GM19023 (cell line): ENCODE results near the gene SIX4.
"Not testable (repeated sequence)": the region's sequence is repeated elsewhere in the genome, so short reads cannot be mapped to it uniquely, and the experiment has no call there.

Experiments
- ATAC-seq: cut with Tn5 transposase; IDR thresholded peaks from one replicate; pipeline ENCODE4 v1.9.1; 2021; ENCODE audit warnings: mild to moderate bottlenecking, moderate library complexity; ENCODE audit not compliant: unreplicated experiment

Gene SIX4

GRCh38 chr14:60723907-60724618 is at the start of gene SIX4:
Gene SIX4 (minus strand): TSS chr14:60724351. CDS start chr14:60724074, 277 bp downstream.
- ATAC-seq = peak; percentile 3

GRCh38 chr14:60773558-60773957 is 49.4 kb upstream of the SIX4 start:
- no peak for ATAC-seq

GRCh38 chr14:60771117-60771516 is 47.0 kb upstream of the SIX4 start:
- no peak for ATAC-seq

GRCh38 chr14:60768602-60769001 is 44.5 kb upstream of the SIX4 start:
- ATAC-seq = no peak

- no peak for ATAC-seq
These were observed 36.7 kb upstream of the SIX4 start for GRCh38 chr14:60760644-60761364.

GRCh38 chr14:60760209-60760608 is 36.1 kb upstream of the SIX4 start:
- ATAC-seq = no peak

- ATAC-seq = no peak
These were observed 34.7 kb upstream of the SIX4 start for GRCh38 chr14:60758885-60759284.

GRCh38 chr14:60757567-60758002 is 33.4 kb upstream of the SIX4 start:
- ATAC-seq = no peak

- ATAC-seq = no peak
These were observed 32.7 kb upstream of the SIX4 start for GRCh38 chr14:60756847-60757246.

- ATAC-seq = peak; percentile 99
These were observed 29.3 kb upstream of the SIX4 start for GRCh38 chr14:60753264-60754119.

GRCh38 chr14:60744566-60744965 is 20.4 kb upstream of the SIX4 start:
- no peak for ATAC-seq

GRCh38 chr14:60738843-60739508 is 14.8 kb upstream of the SIX4 start:
- no peak for ATAC-seq

- ATAC-seq = no peak
These were observed 12.3 kb upstream of the SIX4 start for GRCh38 chr14:60736494-60736893.

GRCh38 chr14:60735416-60735815 is 11.3 kb upstream of the SIX4 start:
- ATAC-seq = no peak

- peak; percentile 96 for ATAC-seq
These were observed 10.5 kb upstream of the SIX4 start, which contains the start of gene MNAT1 for GRCh38 chr14:60734465-60735242. Gene MNAT1 (plus strand): TSS chr14:60734761. CDS start chr14:60734863, 102 bp downstream.

- no peak for ATAC-seq
These were observed 8.8 kb upstream of the SIX4 start for GRCh38 chr14:60732840-60733483.

- ATAC-seq = not testable (repeated sequence)
These were observed 7.1 kb upstream of the SIX4 start for GRCh38 chr14:60731291-60731690.

GRCh38 chr14:60723116-60723906 is 840 bp downstream of the SIX4 start:
- ATAC-seq = peak; percentile 45
